ENCODE data around the gene IL17RA.

DNA sequence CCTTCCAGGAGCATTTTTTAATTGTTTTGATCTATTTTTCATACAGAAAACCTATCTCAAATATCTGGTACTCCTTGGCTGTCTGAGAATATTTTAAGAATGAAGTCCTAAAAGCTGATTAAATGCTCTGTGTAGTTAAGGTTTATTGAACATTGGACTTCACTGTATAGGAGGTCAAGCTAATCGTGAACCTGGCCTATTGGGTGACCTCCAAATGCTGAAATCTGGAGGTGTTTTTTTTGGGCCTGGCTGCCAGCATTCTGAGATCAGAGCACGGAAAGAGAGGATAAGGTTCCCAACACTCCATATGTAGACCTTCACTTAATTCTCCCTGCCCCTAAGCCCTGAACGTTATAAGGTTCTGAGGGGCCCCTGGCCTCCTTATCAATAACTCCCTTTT, 8.3 kb downstream of the IL17RA start:
- TF ChIP-seq EZH2 (IDR thresholded peaks at IDR 0.05; ENCODE audit: insufficient read depth, low read length) (no peak), CTCF (IDR thresholded peaks at IDR 0.05; ENCODE audit: insufficient read depth, low read depth, low read length) (no peak)

Data from astrocyte (in vitro differentiated cells and primary cell).